ENCODE data around the gene PDIA3.

DNA sequence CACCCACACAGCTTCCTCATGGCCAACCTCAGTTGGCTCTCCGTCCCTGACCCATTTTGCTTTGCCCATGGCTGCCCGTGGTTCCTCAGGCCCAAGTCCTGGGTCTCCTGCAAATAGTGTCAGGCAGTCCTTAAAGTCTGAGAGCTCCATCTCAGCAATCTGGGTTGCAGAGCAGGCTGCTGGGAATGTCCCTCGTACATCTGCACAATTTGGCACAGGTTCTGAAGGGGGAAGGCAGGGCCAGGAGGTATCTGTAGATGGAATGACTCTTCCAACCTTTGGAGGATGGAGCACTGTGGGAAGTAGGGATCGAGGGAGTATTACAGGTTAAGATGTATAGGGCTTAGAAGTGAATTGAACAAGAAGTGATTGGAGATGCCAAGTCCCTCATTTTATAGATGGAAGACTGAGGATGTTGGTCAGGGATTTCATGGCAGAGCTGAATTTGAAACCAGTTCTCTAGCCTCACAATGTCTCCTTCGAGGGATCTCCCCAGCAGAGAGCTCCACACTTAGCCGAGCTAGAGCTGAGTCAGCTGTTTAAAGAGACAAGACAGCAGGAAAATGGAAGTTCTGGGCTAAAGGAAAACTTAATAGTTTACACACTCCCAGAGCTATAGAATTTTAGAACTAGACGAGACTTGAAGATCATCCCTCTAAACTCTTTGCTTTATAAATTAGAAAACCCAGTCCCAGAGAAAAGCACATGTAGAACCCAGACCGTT lies 43.4 kb upstream of the PDIA3 start:
- TF ChIP-seq, protein P1, sequence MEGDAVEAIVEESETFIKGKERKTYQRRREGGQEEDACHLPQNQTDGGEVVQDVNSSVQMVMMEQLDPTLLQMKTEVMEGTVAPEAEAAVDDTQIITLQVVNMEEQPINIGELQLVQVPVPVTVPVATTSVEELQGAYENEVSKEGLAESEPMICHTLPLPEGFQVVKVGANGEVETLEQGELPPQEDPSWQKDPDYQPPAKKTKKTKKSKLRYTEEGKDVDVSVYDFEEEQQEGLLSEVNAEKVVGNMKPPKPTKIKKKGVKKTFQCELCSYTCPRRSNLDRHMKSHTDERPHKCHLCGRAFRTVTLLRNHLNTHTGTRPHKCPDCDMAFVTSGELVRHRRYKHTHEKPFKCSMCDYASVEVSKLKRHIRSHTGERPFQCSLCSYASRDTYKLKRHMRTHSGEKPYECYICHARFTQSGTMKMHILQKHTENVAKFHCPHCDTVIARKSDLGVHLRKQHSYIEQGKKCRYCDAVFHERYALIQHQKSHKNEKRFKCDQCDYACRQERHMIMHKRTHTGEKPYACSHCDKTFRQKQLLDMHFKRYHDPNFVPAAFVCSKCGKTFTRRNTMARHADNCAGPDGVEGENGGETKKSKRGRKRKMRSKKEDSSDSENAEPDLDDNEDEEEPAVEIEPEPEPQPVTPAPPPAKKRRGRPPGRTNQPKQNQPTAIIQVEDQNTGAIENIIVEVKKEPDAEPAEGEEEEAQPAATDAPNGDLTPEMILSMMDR (conservative IDR thresholded peaks at IDR 0.05) = no peak
- no peak for TF ChIP-seq EZH2 (IDR thresholded peaks at IDR 0.05; ENCODE audit: low read depth)

Data from PC-9 (cell line).